ENCODE measurements around the gene ADARB2. TPM values are rescaled to one million over a fixed set of nuclear protein-coding genes. Genes with fewer than 3 reads are reported as not detected.
"Not testable (repeated sequence)": the region's sequence is repeated elsewhere in the genome, so short reads cannot be mapped to it uniquely, and the experiment has no call there.

ADARB2 gene
- total RNA-seq, 1 donor from 2014 or later, result not detected

- DNase-seq (ENCODE audit: low spot score), result no peak
These were observed 495.9 kb downstream of the ADARB2 start for GRCh38 chr10:1241322-1241890.

DNA sequence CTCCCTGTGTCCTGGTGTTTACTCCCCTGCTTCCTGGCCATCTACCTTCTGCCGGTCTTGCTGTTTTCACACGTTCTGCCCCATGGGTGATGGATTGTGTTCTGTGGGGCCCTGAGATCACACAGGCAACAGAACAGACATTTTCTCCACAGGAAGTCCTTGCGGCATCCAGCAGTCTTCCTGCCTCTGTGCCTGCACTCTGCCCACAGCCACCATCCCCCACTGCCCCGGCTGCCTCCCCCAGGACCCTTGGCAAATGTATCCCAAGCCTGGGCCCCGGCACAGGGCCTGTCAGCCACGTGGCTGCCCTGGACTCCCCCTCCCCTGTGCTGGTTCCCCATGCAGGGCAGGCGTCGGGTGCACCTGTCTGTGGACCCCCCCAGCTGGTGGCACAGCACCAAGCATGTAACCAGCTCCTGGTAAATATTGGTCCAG, 497.0 kb downstream of the ADARB2 start:
- no peak for DNase-seq (ENCODE audit: low spot score)

GRCh38 chr10:1233031-1233430, 504.3 kb downstream of the ADARB2 start:
- no peak for DNase-seq (ENCODE audit: low spot score)

- no peak for DNase-seq (ENCODE audit: low spot score)
These were observed 505.0 kb downstream of the ADARB2 start for GRCh38 chr10:1232164-1232911.

GRCh38 chr10:1230592-1231275, 506.6 kb downstream of the ADARB2 start:
- DNase-seq (ENCODE audit: low spot score), result no peak

GRCh38 chr10:1230138-1230537, 507.2 kb downstream of the ADARB2 start:
- no peak for DNase-seq (ENCODE audit: low spot score)

DNA sequence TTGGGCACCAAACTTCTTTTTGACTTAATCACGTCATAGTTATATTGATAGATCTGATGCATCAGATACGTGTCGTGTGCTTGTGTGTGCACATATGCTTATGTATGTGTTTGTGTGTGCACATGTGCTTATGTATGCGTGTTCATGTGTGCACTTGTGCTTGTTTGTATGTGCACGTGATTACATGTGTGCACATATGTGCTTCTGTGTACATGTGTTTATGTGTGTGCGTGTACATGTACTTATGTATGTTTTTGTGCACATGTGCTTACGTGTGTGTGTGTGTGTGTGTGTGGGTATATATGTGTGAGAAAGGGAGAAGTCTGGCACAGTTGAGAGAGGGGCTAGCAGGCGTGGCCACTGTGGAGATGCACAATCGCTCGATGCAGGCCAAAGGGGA, 507.8 kb downstream of the ADARB2 start:
- no peak for DNase-seq (ENCODE audit: low spot score)

- no peak for DNase-seq (ENCODE audit: low spot score)
These were observed 508.2 kb downstream of the ADARB2 start for GRCh38 chr10:1229116-1229515.

- DNase-seq (ENCODE audit: low spot score), result no peak
These were observed 508.8 kb downstream of the ADARB2 start for GRCh38 chr10:1228467-1228975.

DNA sequence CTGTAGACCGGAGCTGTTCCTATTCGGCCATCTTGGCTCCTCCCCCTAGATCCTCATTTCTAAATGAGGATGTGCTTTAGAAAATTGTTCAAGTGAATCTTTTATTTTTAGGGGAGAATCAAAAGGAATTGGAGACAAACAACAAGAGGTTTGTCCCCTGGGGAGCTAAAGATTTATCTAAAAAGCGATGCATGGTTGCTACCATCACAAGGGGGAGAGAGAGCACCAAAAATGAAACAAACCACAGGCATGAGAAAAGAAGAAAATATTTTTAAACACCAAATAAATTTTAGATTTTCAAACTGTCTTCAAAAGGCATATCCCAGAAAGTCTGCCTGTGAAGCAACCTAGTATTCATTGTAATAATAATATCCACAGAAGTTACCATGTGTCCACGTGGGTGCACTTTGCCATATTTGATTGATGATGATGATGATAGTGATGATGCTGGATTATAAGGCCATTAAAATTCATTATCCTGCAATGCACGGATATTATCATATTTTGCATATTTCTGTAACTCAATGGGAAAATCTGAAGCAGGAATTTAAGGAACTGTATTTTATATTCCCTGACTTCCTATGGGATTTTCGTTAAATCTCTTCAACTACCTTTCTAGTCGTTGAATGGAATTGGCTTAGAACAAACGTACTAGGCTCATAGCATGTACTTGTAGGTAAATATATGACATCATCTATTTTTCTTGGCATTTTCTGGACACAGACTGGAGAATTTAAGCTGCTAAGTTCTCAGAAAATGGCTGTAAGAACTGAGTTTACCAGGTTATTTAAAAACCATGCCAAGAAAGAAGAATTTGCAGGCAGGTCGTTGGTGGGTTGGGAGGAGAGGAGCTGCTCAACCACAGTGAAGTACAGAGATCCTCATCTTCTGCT, 509.6 kb downstream of the ADARB2 start:
- DNase-seq (ENCODE audit: low spot score), result peak; percentile 12

DNA sequence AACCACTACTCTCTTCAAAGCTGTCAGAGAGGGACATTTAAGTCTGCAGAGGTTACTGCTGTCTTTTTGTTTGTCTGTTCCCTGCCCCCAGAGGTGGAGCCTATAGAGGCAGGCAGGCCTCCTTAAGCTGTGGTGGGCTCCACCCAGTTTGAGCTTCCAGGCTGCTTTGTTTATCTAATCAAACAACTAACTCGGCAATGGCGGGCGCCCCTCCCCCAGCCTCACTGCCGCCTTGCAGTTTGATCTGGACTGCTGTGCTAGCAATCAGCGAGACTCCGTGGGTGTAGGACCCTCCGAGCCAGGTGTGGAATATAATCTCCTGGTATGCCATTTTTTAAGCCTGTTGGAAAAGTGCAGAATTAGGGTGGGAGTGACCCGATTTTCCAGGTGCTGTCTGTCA, 510.4 kb downstream of the ADARB2 start:
- DNase-seq (ENCODE audit: low spot score), result not testable (repeated sequence)

GRCh38 chr10:1219874-1220273, 517.5 kb downstream of the ADARB2 start:
- not testable (repeated sequence) for DNase-seq (ENCODE audit: low spot score)

- DNase-seq (ENCODE audit: low spot score), result no peak
These were observed 519.7 kb downstream of the ADARB2 start for GRCh38 chr10:1217661-1218060.

DNA sequence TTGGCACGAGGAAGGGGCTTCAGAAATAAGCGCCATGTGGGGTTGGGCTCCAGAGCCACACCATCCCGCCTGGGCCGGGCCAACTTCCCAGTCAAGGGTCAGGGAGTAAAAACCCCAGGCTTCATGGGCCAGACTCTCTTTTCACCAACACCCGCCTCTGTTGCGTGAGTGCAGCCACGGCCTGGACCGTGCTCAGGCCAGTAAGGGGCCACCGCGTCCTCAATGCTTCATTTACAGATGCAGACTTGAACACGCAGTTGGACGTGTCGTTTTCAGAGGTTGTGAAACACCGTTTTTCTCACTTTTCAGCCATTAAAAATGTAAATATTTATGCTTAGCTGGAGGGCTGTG, 520.1 kb downstream of the ADARB2 start:
- no peak for DNase-seq (ENCODE audit: low spot score)

DNA sequence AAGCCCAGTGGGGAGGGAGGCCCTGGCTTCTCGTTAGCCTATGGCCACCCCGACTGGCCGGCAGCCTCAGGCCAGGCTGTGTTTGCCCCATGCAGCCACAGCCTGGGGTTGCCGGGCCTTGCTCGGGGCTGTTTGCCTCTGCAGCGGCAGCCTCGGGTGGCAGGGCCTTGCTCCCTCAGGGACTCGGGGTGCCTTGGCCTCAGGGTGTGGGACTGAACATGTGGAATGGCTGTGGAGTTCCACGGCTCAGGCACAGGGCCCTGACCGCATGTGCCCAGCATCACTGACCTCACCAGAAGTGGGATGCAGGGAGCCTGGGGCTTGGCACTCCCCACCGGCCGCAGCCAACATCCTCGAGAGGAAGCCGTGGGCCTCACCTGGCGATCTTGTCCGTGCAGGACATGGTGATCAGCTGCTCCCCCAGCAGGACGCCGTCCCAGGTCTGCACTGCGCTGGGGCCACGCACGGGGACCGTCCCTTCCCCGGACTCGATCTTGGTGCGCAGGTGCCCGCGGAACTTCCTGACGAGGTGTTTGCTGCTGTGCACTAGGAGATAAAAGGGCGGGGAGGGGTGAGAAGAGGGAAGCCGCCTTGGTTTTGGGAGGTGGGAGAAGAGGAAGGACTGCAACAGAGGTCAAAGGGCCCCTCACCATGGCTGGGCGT, 520.6 kb downstream of the ADARB2 start:
- DNase-seq (ENCODE audit: low spot score), result no peak

- DNase-seq (ENCODE audit: low spot score), result no peak
These were observed 521.3 kb downstream of the ADARB2 start for GRCh38 chr10:1215862-1216573.

DNA sequence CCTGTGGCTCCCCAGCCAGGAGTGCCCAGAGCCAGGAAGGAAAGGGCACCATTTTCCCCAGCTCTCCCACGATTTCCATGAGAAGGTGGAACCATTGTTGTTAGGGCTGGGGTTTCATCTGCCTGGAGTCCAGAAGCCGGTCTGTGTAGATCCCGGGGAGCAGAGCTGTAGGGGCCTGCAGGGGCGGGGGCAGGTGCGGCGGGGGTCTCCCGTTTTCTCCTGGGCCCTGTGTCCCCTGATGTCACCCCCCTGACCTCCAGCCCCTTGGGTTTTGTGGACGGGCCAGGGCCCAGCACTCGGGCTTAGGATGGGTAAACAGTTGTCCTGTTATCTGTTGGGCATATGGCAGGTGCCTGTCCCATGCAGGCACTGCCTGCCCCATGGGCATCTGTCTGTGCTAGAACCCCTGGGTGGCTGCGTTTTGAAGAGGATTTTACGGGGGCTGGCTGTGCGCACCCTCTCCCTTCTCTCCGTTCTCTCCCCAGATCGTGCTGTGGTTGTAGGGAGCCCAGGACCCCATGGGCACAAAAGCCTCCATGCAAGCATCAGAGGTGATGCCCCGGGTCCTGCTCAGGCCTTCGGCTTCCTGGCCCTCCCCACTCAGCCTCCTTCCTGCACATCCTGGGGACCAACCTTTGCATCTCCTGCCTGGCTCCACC, 522.3 kb downstream of the ADARB2 start:
- no peak for DNase-seq (ENCODE audit: low spot score)

DNA sequence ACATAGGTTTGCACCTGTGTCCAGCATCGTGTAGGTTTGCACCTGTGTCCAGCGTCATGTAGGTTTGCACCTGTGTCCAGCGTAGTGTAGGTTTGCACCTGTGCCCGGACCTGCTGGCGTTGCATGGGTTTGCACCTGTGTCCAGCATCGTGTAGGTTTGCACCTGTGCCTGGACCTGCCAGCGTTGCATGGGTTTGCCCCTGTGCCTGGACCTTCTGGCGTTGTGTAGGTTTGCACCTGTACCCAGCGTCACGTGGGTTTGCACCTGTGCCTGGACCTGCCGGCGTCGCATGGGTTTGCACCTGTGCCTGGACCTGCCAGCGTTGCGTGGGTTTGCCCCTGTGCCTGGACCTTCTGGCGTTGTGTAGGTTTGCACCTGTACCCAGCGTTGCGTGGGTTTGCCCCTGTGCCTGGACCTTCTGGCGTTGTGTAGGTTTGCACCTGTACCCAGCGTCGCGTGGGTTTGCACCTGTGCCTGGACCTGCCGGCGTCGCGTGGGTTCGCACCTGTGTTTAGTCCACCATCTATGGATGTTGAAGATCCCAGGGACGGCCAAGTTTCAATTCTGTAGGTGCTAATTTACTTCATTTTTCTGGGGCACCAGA, 523.2 kb downstream of the ADARB2 start:
- no peak for DNase-seq (ENCODE audit: low spot score)

- no peak for DNase-seq (ENCODE audit: low spot score)
These were observed 523.9 kb downstream of the ADARB2 start for GRCh38 chr10:1213252-1214070.

Data from umbilical cord (tissue), 2 donors.